Activated CD8-positive, alpha-beta T cell treated with anti-CD3 and anti-CD28 coated beads for 36 hours (primary cell): ENCODE data around the gene BRSK1. TPM values are rescaled to one million over a fixed set of nuclear protein-coding genes. Genes with fewer than 3 reads are reported as not detected.
A peak's percentile ranks its signal among the peaks of the same experiment; 100 is the strongest.

Source experiments
- ATAC-seq: fragments of 200-7000 bp; cut with Tn5 transposase; one replicate; pipeline ENCODE4 v1.10.0; 2021; ENCODE audit warnings: mild to moderate bottlenecking, moderate library complexity
- CTCF ChIA-PET: fragments of 350-600 bp; sonication (Branson Sonifier 250); formaldehyde crosslinking; loops from one replicate; lab custom pipeline; 2021; ENCODE audit warnings: antibody characterized with exemption; lab: Charles Lee
- POLR2A ChIA-PET: fragments of 350-600 bp; sonication (Branson Sonifier 250); formaldehyde crosslinking; loops from one replicate; lab custom pipeline; 2021; ENCODE audit warnings: antibody characterized with exemption; lab: Charles Lee
- DNase-seq: peaks from one replicate; pipeline ENCODE4 v3.0.0-alpha.2; 2020
- H3K27ac Mint-ChIP-seq: one replicate; pipeline ENCODE4 v1.8.0; 2021; ENCODE audit warnings: mild to moderate bottlenecking, mixed read lengths
- H3K27me3 Mint-ChIP-seq: one replicate; pipeline ENCODE4 v1.8.0; 2021; ENCODE audit warnings: mixed read lengths
- H3K36me3 Mint-ChIP-seq: one replicate; pipeline ENCODE4 v1.8.0; 2021; ENCODE audit warnings: low read depth, mixed read lengths
- H3K4me1 Mint-ChIP-seq: one replicate; pipeline ENCODE4 v1.8.0; 2021; ENCODE audit warnings: low read depth, mixed read lengths
- H3K4me3 Mint-ChIP-seq: one replicate; pipeline ENCODE4 v1.8.0; 2021; ENCODE audit warnings: mild to moderate bottlenecking, moderate library complexity, mixed read lengths
- H3K9me3 Mint-ChIP-seq: one replicate; pipeline ENCODE4 v1.8.0; 2021; ENCODE audit warnings: mixed read lengths
- CTCF ChIP-seq: fragments of 200-600 bp; IDR thresholded peaks from one replicate; pipeline ENCODE4 v1.8.0; 2022; ENCODE audit warnings: antibody characterized with exemption, mild to moderate bottlenecking
- intact Hi-C: fragments of 100-400 bp; cut with micrococcal nuclease; formaldehyde crosslinking; loops from one replicate; pipeline ENCODE4 v1.10.0; 2022
- total RNA-seq, 2 experiments: library from RNA; stranded (reverse); gene quantifications; one replicate each; pipeline ENCODE4 v1.2.3, GENCODE V29; 2021

BRSK1 gene
- total RNA-seq, 2 experiments from 2014 or later, result 5.1 to 5.8 TPM

GRCh38 chr19:55341171-55341588 is 57.4 kb downstream of the BRSK1 start:
- peaks cover 18% of the 10 kb centered on the region for H3K36me3 Mint-ChIP-seq
- no peaks in the 10 kb centered on the region for H3K9me3 Mint-ChIP-seq
- ATAC-seq (no peak), DNase-seq (peak; percentile 80)
- peaks cover 12% of the 10 kb centered on the region for H3K4me1 Mint-ChIP-seq
- TF ChIP-seq CTCF, result no peak
- peak overlapping the region; percentile 90 for H3K4me3 Mint-ChIP-seq
- peaks cover 3% of the 10 kb centered on the region for H3K27me3 Mint-ChIP-seq
- intact Hi-C loops, result no loop called here
- CTCF ChIA-PET, result interaction anchor here (0.7 to 1.8 kb wide), 3 partner anchors 9 to 43 kb away, joined by 3 to 5 read pairs (median 3); partner anchors contain the start of gene TMEM238
- H3K27ac Mint-ChIP-seq, result peak overlapping the region; percentile 91
- POLR2A ChIA-PET, result interaction anchor here (0.6 to 1.7 kb wide), 3 partner anchors 42 to 82 kb away, joined by 3 to 6 read pairs (median 3); partner anchors contain the start of gene PPP6R1

GRCh38 chr19:55341595-55342531 is 58.1 kb downstream of the BRSK1 start:
- ChIA-PET CTCF (interaction anchor here (1.8 kb wide), 1 partner anchor 43 kb away, joined by 5 read pairs; the partner anchor contains the start of gene TMEM238), POLR2A (interaction anchor here (0.6 to 1.7 kb wide), 3 partner anchors 42 to 82 kb away, joined by 3 to 6 read pairs (median 3); partner anchors contain the start of gene PPP6R1)
- intact Hi-C loops, result no loop called here
- peaks cover 12% of the 10 kb centered on the region for H3K4me1 Mint-ChIP-seq
- peaks cover 18% of the 10 kb centered on the region for H3K36me3 Mint-ChIP-seq
- H3K27ac Mint-ChIP-seq, result no peak overlapping the region
- no peak for ATAC-seq
- TF ChIP-seq CTCF, result no peak
- peak overlapping the region; percentile 90 for H3K4me3 Mint-ChIP-seq
- DNase-seq, result no peak
- no peaks in the 10 kb centered on the region for H3K27me3 Mint-ChIP-seq
- H3K9me3 Mint-ChIP-seq, result no peaks in the 10 kb centered on the region

- Mint-ChIP-seq H3K4me1 (peaks cover 5% of the 10 kb centered on the region), H3K27ac (no peak overlapping the region), H3K27me3 (no peaks in the 10 kb centered on the region), H3K36me3 (peaks cover 21% of the 10 kb centered on the region), H3K4me3 (no peak overlapping the region), H3K9me3 (no peaks in the 10 kb centered on the region)
- intact Hi-C loops, result no loop called here
- no peak for DNase-seq
- ChIA-PET POLR2A (interaction anchor here (1.6 kb wide), 1 partner anchor 45 kb away, joined by 6 read pairs; no protein-coding TSS in a partner anchor), CTCF (no interaction called here)
- no peak for TF ChIP-seq CTCF
- ATAC-seq, result no peak
Measured at GRCh38 chr19:55344444-55344843, 60.6 kb downstream of the BRSK1 start.

- H3K4me1 Mint-ChIP-seq, result peaks cover 5% of the 10 kb centered on the region
- intact Hi-C loops, result no loop called here
Measured at GRCh38 chr19:55345101-55345817, 61.5 kb downstream of the BRSK1 start.

More at GRCh38 chr19:55345101-55345817, 61.5 kb downstream of the BRSK1 start:
- Mint-ChIP-seq H3K27ac (no peak overlapping the region), H3K36me3 (peaks cover 21% of the 10 kb centered on the region), H3K4me3 (no peak overlapping the region), H3K9me3 (no peaks in the 10 kb centered on the region), H3K27me3 (peaks cover under 1% of the 10 kb centered on the region)
- ChIA-PET POLR2A (interaction anchor here (0.6 to 1.6 kb wide), 3 partner anchors 39 to 322 kb away, joined by 3 to 6 read pairs (median 3); partner anchors contain the start of gene TMEM238), CTCF (no interaction called here)
- TF ChIP-seq CTCF, result no peak
- DNase-seq, result no peak
- ATAC-seq, result no peak
